Activated CD8-positive, alpha-beta memory T cell treated with anti-CD3 and anti-CD28 coated beads, Interleukin-2, amount 50 U/mL, for 1 hour (primary cell): Measurements from ENCODE around the gene RPS6KL1.

Experiments used
- DNase-seq: peaks from one replicate; pipeline ENCODE4 v3.0.0-alpha.2; 2020; ENCODE audit errors: extremely low read depth

RPS6KL1 gene

GRCh38 chr14:74922752-74923401 is at the start of gene RPS6KL1:
Gene RPS6KL1, minus strand, starts transcription at chr14:74923260. Its CDS starts 1,719 bp downstream, at chr14:74921541.
- no peak for DNase-seq

- DNase-seq, result no peak
Measured at GRCh38 chr14:74968811-74969210, 45.8 kb upstream of the RPS6KL1 start.

DNA sequence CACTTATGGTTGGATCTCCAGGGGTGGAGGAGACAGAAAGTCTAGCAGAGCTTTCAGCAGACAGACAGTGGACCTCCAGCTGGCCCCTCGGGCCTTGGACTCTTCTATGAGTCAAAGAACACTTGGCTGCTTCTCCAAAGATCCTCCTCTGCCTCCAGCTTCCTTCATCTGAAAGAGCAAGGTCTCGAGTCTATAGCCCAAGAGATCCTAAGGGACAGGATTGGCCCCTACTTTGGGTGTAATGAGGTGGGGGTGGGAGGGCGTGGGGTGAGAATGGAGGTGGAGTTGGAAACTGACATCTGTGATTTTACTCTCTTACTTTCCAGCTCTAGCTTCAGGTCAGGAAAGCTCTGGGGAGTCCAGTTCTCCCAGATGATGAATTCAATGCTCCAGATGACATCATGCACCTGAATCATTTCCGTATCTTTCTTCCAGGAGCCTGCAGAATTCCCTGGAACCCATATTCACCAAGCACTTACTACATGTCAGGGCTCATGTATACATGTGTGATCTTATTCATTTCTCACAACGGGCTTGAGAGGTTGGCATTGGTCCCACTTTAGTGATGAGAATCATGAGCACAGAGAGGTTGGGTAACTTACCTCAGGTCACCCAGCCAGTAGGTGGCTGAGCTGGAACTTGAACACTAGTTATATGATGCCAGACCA is 42.6 kb upstream of the RPS6KL1 start:
- DNase-seq, result no peak

DNA sequence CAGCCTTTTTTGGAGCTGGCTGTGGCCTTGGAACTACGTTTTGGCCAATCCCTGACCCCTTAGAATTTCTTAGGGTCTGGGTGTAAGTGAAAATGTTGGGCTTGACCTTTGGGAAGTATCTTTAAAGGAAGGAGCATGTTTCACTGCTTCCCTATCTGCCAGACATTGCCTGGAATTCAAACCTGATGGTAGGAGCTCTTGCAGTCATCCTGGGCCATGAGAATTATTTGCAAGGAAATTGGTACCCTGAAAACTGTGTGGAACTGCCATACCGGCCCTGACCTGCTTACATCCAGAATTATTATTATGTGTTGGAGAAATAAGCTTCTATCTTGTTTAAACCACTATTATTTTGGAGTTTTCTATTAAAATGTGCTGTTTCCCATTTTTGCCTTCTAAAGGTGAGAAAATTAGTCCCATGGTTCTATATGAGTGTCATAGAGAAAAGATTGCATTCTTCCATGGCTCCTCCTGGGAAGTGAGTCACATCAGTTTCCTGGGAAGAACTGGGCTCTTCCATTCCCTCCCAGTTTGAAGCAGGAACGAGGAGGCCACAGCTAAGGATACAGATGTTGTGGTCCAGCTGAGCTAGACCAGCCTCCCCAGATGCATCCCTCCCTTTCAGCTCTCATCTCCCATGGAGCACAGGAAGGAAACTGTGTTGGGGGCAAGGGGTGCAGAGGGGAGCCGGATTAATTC is 41.9 kb upstream of the RPS6KL1 start:
- DNase-seq, result no peak

DNA sequence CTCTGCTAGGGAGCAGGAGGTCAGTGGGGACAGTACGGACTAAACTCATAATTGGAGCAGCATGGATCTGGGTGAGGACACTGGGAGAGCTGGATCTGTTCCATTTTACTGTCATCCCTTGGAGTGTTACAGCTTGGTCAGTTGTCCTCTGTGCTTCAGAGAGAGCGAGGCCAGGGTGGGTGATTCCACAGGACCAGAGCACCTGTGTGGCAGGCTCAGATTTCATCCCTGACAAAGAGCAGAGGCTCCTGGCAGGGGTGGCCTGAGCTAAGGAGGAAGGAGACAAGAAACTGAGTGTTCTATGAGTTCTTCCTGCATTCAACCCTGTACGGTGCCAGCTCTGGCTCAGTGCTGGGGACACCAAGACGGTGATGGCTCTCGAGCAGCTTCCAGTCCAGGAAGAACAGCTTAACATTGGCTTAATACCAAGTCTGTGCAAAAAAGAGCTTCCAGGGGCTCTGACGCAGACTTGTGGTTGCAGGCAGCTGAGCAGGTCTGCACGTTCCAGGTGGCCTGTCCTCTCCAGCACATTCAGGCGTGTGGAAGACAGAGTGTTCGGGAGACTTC is 40.7 kb upstream of the RPS6KL1 start:
- no peak for DNase-seq

DNA sequence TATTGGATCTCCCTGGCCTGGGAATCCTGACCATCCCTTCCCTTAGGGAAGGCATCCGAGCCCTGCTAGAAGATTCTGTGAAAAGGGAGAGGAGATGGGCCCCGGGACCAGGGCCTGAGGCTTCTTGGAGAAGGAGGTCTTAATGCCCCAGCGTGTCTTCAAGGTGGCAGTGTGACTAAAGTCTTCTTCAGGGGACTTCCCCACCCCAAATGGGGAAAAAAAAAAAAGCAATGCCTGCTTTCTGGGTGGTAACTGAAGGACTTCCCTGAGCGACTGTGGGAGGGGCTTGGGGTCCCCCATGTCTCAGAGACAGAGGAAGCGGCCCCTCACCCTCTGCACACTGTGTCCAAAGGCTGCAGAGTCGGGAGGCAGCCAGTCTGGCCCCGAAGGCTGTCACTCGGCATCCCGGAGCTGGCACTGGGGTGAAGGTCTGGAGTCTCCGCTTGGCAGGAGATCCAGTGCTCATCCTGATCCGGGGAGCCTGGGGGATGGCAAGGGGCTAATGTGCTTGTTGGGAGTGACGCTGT is 40.2 kb upstream of the RPS6KL1 start:
- DNase-seq, result no peak

DNA sequence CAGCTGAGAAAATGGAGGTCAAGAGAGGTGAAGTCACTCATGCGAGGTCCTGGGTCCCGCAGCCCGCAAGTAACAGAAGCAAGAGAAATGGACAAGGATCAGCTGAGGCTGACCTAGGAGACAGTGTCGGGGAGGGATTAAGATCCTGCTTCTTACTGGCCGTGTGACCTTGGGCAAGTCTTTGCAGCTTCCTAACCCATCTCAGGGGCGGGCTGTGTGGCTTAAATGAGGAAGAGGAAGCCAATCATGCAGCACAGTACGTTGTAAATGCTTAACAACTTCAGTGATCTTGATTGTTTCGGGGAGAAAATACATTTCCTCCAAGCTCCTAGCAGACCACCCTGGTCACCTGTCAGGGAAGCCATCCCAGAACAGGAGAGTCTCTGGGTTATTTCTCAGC is 39.4 kb upstream of the RPS6KL1 start:
- no peak for DNase-seq

DNA sequence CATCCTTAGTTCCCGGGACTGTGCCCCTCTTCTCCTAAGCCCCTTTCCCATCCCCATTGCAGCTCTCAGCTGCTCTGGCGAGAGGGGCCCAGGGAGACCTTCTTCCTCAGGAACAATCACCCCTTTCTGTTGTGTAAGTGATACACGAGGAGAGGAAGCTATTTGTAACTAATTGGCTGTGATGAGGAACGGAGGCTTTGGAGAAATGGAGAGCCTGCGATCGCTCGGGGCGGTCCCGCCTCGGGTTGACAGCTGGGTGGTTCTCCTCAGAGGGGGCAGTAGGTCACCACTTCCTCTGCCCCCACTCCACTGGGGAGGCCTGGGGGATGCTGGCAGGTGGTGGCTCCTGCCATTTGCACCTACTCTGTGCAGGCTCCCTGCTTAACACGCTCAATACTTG is 39.0 kb upstream of the RPS6KL1 start:
- DNase-seq, result no peak

- DNase-seq, result no peak
Measured at GRCh38 chr14:74961238-74961911, 38.3 kb upstream of the RPS6KL1 start.

DNA sequence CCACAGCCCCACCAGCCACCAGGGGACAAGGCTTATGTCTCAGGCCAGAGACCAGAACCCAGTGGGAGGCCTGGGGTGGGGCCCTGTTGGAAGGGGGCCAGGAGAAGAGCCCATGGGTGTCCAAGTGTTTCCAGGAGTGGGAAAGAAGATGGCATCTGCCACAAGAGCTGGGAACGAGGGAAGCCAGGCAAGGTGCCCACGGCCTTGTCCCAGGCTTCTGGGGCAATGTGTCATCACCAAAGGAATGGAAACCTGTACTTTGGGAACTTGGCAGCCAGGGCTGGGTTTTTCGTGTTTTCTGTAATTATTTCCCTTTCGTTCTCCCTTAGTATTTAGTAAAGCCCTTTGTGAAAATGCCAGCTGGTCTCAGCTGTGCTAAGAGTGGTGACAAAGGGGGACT is 37.7 kb upstream of the RPS6KL1 start:
- DNase-seq, result no peak

- no peak for DNase-seq
Measured at GRCh38 chr14:74959596-74960180, 36.6 kb upstream of the RPS6KL1 start.

GRCh38 chr14:74956280-74957072 is 33.4 kb upstream of the RPS6KL1 start:
- DNase-seq, result no peak

DNA sequence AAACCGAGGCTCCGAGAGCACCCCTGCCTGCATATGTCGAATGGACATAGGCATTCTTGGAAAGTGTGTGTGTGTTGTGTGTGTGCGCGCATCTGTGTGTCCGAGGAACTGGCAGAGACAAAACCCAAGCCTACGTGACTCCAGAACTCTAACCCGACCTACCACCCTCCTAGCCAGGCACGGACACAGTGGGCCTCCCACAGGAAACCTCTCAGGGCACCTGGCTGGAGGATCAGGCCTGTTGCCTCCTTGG is 32.9 kb upstream of the RPS6KL1 start:
- DNase-seq, result no peak

DNA sequence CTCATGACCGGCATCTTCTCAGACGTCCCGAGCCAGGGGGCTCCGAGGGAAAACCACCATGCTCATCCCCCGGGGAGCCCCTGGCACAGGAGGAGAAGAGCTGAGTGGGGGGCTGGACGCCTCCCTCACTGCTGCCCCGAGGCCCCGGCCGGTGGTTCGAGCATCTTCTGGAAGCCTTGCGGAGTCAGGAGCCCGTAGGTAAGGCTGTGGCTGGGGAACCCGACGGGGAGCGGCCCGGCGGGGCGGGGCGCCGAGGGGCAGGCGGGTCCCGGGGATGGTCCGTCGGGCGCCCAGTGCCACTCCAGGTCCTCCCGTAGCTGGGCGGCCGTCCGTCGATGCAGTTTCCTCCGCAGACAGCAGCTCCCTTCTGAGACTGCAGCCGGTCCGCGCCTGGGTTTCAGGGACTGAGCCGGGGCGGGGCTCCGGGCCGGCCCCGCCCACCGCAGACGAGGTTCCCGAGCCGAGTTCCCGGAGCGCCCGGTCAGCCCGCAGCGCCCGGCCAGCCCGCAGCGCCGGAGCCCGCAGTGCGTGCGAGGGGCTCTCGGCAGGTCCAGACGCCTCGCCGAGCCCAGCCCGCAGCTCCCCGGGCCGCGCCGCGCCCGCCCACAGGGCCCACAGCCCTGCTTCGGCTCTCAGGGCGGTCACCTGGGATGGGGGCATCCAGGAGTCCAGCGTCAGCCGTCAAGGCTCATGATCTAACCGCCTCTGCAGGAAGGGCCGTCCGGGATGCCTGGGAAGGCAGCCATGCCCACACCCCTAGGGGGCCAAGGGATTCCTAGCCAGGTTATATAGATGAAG is 32.4 kb upstream of the RPS6KL1 start, which contains the start of gene PGF:
Gene PGF (minus strand): TSS at position 369 of the 798 bp plus-strand sequence. CDS start 355 bp downstream, at position 14.
- DNase-seq, result no peak

DNA sequence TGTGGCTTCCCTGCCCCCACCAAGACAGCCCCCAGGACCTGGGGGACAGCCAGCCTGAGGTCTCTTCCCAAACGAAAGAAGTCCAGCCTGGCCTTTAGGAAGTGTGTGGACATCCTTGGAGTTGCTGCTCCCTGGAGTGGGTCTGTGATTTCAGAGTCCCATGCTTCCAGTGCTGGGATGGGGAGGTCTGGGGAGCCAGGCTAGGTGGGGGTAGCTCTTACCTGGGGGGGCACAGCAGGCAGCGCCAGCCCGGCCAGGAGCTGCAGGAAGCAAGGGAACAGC is 31.8 kb upstream of the RPS6KL1 start:
- no peak for DNase-seq

DNA sequence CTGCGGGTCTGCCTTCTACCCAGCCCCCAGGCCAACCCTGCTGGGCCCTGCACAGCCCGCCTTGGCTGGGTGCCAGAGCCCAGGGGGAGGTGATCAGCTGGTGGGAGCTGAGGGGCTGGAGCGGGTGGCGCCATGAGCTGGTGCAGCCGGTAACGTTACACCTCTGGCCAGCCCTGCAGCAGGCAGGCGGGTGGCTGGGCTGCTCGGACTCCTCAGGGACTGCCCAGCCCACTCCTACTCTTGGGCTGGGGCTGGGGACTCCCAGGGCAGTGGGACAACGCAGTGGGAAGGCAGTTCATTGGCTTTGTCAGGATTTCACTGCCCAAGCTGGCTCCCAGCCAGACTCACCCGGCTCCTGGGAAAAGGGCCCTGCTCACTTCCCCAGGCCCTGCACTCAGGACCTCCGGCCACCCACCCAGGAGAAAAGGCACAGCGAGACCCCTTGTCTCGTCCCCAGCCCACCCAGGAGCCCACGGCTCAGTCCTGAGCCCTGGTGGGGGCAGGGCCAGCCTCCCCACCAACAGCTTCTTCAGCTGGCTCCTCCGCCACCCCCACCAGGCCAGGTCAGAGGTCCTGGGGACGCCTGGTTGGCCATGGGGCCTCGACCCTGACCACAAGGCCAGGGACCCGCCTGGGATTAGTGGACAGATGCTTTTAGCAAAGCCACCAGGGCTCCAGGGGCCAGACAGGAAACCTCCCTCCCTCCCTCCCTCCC is 31.3 kb upstream of the RPS6KL1 start:
- no peak for DNase-seq

GRCh38 chr14:74953686-74954085 is 30.6 kb upstream of the RPS6KL1 start:
- DNase-seq, result no peak

DNA sequence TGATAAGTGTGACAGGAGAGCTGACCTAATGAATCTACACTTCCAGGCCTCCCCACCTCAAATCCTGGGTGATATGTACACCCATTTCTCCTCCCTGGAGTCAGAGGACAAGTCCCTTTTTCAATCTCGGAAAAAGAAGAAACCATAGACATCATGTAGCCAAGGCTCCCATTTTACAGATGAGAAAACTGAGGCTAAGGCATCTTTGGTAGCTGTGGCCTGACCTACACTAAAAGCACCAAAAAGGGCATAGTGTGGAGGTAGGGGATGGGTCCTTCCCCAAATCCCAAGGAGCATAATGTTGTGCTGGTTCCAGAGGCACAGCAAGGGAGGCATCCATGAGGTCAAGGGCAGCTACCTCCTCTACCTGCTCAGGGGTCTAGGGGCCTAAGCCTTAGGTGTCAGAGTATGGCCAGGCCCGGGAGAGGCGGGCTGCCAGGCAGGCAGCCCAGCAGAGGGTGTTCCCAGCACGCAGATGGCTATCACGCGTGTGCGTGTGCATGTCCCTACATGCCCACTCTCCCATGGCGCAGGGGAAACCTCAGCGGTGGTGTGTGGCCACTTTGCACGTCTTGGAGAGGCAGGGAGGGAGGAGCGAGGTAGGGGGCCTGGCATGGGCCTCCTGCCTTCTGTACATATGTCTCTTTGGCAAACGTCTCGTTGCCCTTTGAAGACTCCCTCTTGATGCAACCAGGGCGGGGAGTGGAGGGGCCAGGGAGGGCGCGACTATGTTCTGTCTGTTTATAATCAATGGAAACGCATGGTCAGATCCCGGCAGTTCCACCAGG is 29.8 kb upstream of the RPS6KL1 start:
- DNase-seq, result no peak

DNA sequence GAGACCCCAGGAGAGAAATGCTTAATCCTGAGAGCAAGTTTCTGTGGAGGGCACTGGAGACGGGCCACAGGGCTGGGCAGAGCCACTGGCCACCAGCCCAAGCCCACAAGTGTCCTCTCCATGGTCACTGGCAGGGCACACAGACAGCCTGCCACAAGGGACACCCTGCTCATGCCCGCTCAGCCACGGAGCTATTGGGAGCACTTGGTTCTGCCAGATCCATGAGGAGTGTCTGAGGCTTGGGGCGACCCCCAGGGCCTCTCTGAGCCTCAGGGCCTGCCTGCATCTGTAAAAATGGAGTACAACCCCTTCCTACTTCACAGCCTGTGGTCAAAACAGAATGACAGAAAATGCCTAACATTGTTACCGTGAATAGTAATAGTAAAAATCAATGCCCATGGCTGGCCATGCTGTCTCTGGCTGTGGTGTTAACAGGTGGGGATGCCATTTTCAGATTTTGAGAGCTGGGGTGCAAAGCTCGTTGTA is 29.2 kb upstream of the RPS6KL1 start:
- no peak for DNase-seq
